Psoas muscle (tissue), 8 donors: ENCODE results near the gene PALLD. TPM values are rescaled to one million over a fixed set of nuclear protein-coding genes. Genes with fewer than 3 reads are reported as not detected.
A peak's percentile ranks its signal among the peaks of the same experiment; 100 is the strongest.

ENCODE experiments used
- ATAC-seq, 4 donors: fragments of 200-7000 bp; cut with Tn5 transposase; one replicate each; pipeline ENCODE4 v1.9.1; 2020; ENCODE audit warnings: moderate library complexity in 3 of 4, mild to moderate bottlenecking in 2 of 4
- DNase-seq, 2 donors: peaks; one replicate each; pipeline ENCODE4 v3.0.0-alpha.2; 2020
- H3K27ac ChIP-seq: fragments of 200-600 bp; one replicate; pipeline ENCODE4 v1.8.0; 2022
- H3K27me3 ChIP-seq, 3 donors: fragments of 200-600 bp in 1 of 3; one replicate each; pipeline versions ENCODE4 v1.6.1 to v1.8.0; 2013 to 2022; ENCODE audit warnings: low read length in 2 of 3, mild to moderate bottlenecking in 2 of 3, moderate library complexity in 1 of 3; ENCODE audit not compliant: insufficient read depth in 3 of 3
- H3K36me3 ChIP-seq, 2 donors: fragments of 200-600 bp in 1 of 2; one replicate each; pipeline versions ENCODE4 v1.6.1 to v1.8.0; 2013 to 2022; ENCODE audit warnings: low read depth in 1 of 2, mild to moderate bottlenecking in 1 of 2, moderate library complexity in 1 of 2; ENCODE audit not compliant: insufficient read depth in 1 of 2
- H3K4me1 ChIP-seq: fragments of 200-600 bp; one replicate; pipeline ENCODE4 v1.8.0; 2022
- H3K4me3 ChIP-seq: fragments of 200-600 bp; one replicate; pipeline ENCODE4 v1.8.0; 2022; ENCODE audit warnings: mild to moderate bottlenecking
- H3K9me3 ChIP-seq: fragments of 200-600 bp; one replicate; pipeline ENCODE4 v1.8.0; 2022
- CTCF ChIP-seq: fragments of 200-600 bp; IDR thresholded peaks from one replicate; pipeline ENCODE4 v1.8.0; 2022; ENCODE audit warnings: antibody characterized with exemption
- WGBS, 3 donors: extraction: QIAGEN DNeasy Blood & Tissue Kit; methylation state at CpG; one replicate each; pipeline versions ENCODE4 v1.1.6 to v1.1.7; 2013; 5-methylcytosine and 5-hydroxymethylcytosine counted together
- intact Hi-C, 2 donors: fragments of 100-400 bp; cut with DNase I; formaldehyde crosslinking; loops; one replicate each; pipeline versions ENCODE4 v1.11.0 to v1.14.2; 2022
- polyA plus RNA-seq, 3 donors: library from polyadenylated mRNA; stranded (reverse); fragments of 200-250 nt; gene quantifications; one replicate each; pipeline ENCODE4 v1.2.3, GENCODE V29; 2013
- total RNA-seq, 4 donors: library from RNA; stranded (reverse); fragmentation: NEBNext Ultra II Directional in 2 of 4; extraction: Animal tissue kit (Norgen Biotek cat#: 25700) in 2 of 4; gene quantifications; one replicate each; pipeline versions ENCODE4 v1.2.1 to v1.2.4, GENCODE V29; 2021 to 2023
- donor health status: healthy with polysubstance abuse.
- donor health status: DM: no; HTN: no; CAD: no; lungs with moderate emphysema.
- donor health status: Bipolar disorder and iron deficiency.
- donor health status: healthy.
- donor health status: DM: yes; HTN: yes; CAD: no.
- donor health status: DM: no; HTN: no; CAD: no.
- donor health status: DM: no; HTN: no; CAD: no.
- donor health status: DM: yes; HTN: yes; CAD: no.

Gene PALLD
- total and polyA plus RNA-seq, 7 donors, result 19.2 to 245 (median 168) TPM

DNA sequence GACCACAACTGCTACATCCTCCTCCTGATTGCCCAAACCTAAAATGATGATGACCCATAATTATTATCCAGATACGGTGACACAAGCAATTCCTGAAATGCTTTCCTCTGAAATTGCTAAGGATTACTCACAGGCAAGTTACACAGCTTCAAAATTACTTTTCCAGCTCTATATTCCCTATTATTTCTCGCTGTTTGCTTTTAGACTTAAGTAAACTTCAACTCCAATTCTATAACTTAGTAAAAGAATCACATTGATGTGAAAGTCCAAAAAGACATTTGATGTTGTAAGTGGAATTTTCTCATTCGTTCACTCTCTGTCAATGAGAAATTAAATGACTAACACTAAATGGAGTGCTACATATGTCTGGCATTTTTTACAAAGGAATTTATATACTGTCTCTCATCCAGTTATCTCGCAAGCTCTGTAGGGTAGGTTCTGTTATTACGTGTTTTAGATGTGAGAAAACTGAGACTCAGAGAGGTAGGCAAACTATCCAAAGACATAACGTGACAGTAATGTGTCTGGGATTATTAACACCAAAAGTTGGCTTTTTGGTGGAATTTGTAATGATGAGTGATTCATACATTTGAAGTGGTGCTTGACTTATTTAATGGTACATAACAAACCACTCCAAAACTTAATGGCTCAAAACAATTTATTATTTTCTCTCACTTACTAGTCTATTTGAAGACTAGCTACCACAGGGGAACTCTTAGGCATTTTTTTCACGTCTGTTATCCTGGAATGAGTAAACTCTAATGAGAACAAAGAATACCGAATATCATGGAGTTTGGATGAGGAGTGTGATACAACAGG lies 31.5 kb downstream of the PALLD start:
- H3K4me3 ChIP-seq, result no peak overlapping the region
- no peaks in the 10 kb centered on the region for H3K36me3 ChIP-seq
- H3K9me3 ChIP-seq, result no peaks in the 10 kb centered on the region
- peaks cover 10% of the 10 kb centered on the region for H3K4me1 ChIP-seq
- DNase-seq, result no peak
- H3K27ac ChIP-seq, result peak overlapping the region; percentile 11
- no peak for ATAC-seq
- WGBS, 3 donors, result 78 to 89% (median 81%) methylated on average over 8 of the region's 8 CpGs
- intact Hi-C loops, result no loop called here
- H3K27me3 ChIP-seq, result no peaks in the 10 kb centered on the region
- TF ChIP-seq CTCF, result no peak

DNA sequence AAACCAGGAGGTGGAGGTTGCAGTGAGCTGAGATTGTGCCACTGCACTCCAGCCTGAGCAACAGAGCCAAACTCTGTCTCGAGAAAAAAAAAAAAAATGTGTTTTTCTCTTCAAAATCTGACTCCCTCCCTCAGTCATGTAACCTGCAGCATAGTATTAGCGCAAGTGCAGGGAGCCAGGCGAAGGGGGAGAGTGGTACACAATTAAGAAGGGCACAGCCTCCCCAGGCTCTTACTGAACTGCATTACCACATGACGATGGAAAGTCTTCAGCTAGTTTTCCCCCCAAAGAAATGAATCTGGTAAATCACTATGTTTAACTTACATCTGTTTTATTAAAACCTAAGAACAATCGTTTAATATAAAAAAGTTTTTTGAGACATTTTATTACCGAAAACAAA lies 32.4 kb downstream of the PALLD start:
- no peaks in the 10 kb centered on the region for H3K27me3 ChIP-seq
- no peaks in the 10 kb centered on the region for H3K9me3 ChIP-seq
- no peaks in the 10 kb centered on the region for H3K36me3 ChIP-seq
- DNase-seq (no peak), ATAC-seq (no peak)
- 79 to 82% (median 81%) methylated on average over 6 of the region's 6 CpGs for WGBS, 3 donors
- TF ChIP-seq CTCF, result no peak
- intact Hi-C loops, result no loop called here
- no peak overlapping the region for H3K4me3 ChIP-seq
- no peak overlapping the region for H3K27ac ChIP-seq
- H3K4me1 ChIP-seq, result peaks cover under 1% of the 10 kb centered on the region

- DNase-seq (no peak), ATAC-seq (peak in 3 of 4 donors; percentile 31 to 71 (median 64))
- Histone ChIP-seq H3K4me3 (no peak overlapping the region), H3K9me3 (no peaks in the 10 kb centered on the region), H3K27ac (no peak overlapping the region), H3K36me3 (no peaks in the 10 kb centered on the region), H3K27me3 (no peaks in the 10 kb centered on the region), H3K4me1 (peaks cover 10% of the 10 kb centered on the region)
- intact Hi-C loops, result no loop called here
- no peak for TF ChIP-seq CTCF
- 56 to 68% (median 61%) methylated on average over 4 of the region's 4 CpGs for WGBS, 3 donors
Measured at GRCh38 chr4:168531305-168531704, 34.5 kb downstream of the PALLD start.

GRCh38 chr4:168534535-168534934 lies 37.7 kb downstream of the PALLD start:
- Histone ChIP-seq H3K9me3 (no peaks in the 10 kb centered on the region), H3K27me3 (no peaks in the 10 kb centered on the region), H3K4me3 (no peak overlapping the region), H3K36me3 (no peaks in the 10 kb centered on the region), H3K4me1 (peaks cover 20% of the 10 kb centered on the region), H3K27ac (peak overlapping the region; percentile 71)
- TF ChIP-seq CTCF, result no peak
- intact Hi-C loops, result no loop called here
- ATAC-seq (no peak), DNase-seq (no peak)
- 68 to 98% (median 95%) methylated on average over 1 of the region's 1 CpG for WGBS, 3 donors
